IMR-90 (cell line): ENCODE measurements around the gene TRHDE. TPM values are rescaled to one million over a fixed set of nuclear protein-coding genes. Genes with fewer than 3 reads are reported as not detected.

Experiments used
- ATAC-seq: fragments of 200-7000 bp; cut with Tn5 transposase; 2 replicates; pipeline ENCODE4 v1.9.1; 2020; ENCODE audit warnings: low read depth, mild to moderate bottlenecking, moderate library complexity
- BruUV-seq: library from RNA; stranded (reverse); fragments of 400-500 nt; replicated peaks from 2 replicates; lab custom pipeline; 2021; lab: Mats Ljungman, UMichigan
- CTCF ChIA-PET: fragments of 300-600 bp; formaldehyde crosslinking; extraction: SDS; loops from one replicate; lab custom pipeline; 2021; ENCODE audit warnings: antibody characterized with exemption; lab: Yijun Ruan, JAX
- POLR2A ChIA-PET: fragments of 300-600 bp; sonication (Branson Sonifier 250); formaldehyde crosslinking; loops from one replicate; lab custom pipeline; 2022; ENCODE audit warnings: antibody characterized with exemption; ENCODE audit not compliant: unreplicated experiment; lab: Charles Lee
- DNase-seq: peaks from one replicate; pipeline ENCODE4 v3.0.0; 2013
- H2AFZ ChIP-seq: replicated peaks from 2 replicates; pipeline ENCODE3; 2013; ENCODE audit warnings: low read length, mild to moderate bottlenecking; ENCODE audit not compliant: poor library complexity
- H2AK5ac ChIP-seq: 2 replicates; pipeline ENCODE4 v1.6.1; 2013; ENCODE audit warnings: low read depth, low read length, inconsistent platforms
- H2AK9ac ChIP-seq: replicated peaks from 2 replicates; pipeline ENCODE3; 2013; ENCODE audit warnings: mild to moderate bottlenecking, low read depth, low read length, moderate library complexity; ENCODE audit not compliant: poor library complexity
- H2BK120ac ChIP-seq: 2 replicates; pipeline ENCODE4 v1.6.1; 2013; ENCODE audit warnings: low read depth, low read length, inconsistent platforms
- H2BK15ac ChIP-seq: 3 replicates; pipeline ENCODE4 v1.6.1; 2013; ENCODE audit warnings: low read depth, low read length, inconsistent platforms
- H2BK20ac ChIP-seq: 2 replicates; pipeline ENCODE4 v1.6.1; 2013; ENCODE audit warnings: low read depth, mild to moderate bottlenecking, inconsistent platforms, low read length, moderate library complexity
- H2BK5ac ChIP-seq: 2 replicates; pipeline ENCODE4 v1.6.1; 2013; ENCODE audit warnings: mild to moderate bottlenecking, low read depth, low read length, inconsistent platforms; ENCODE audit not compliant: poor library complexity, severe bottlenecking
- H3K14ac ChIP-seq: replicated peaks from 2 replicates; pipeline ENCODE4 v1.6.1; 2013; ENCODE audit warnings: low read depth, low read length, inconsistent platforms
- H3K18ac ChIP-seq: 2 replicates; pipeline ENCODE4 v1.6.1; 2013; ENCODE audit warnings: low read depth, low read length, control low read depth
- H3K23ac ChIP-seq: 2 replicates; pipeline ENCODE4 v1.6.1; 2013; ENCODE audit warnings: low read depth, low read length, inconsistent platforms
- H3K27ac ChIP-seq: 2 replicates; pipeline ENCODE4 v1.5.1; 2013; ENCODE audit warnings: mild to moderate bottlenecking, control low read depth, low read length; ENCODE audit not compliant: insufficient read depth
- H3K27me3 ChIP-seq: 2 replicates; pipeline ENCODE4 v1.6.1; 2013; ENCODE audit warnings: low read length; ENCODE audit not compliant: control insufficient read depth, insufficient read depth
- H3K36me3 ChIP-seq: 2 replicates; pipeline ENCODE4 v1.6.1; 2013; ENCODE audit warnings: low read length, mixed read lengths; ENCODE audit not compliant: control insufficient read depth, insufficient read depth
- H3K4ac ChIP-seq: 2 replicates; pipeline ENCODE4 v1.6.1; 2013; ENCODE audit warnings: low read depth, low read length, inconsistent platforms
- H3K4me1 ChIP-seq: 2 replicates; pipeline ENCODE4 v1.6.1; 2013; ENCODE audit warnings: low read length, mixed read lengths; ENCODE audit not compliant: control insufficient read depth, insufficient read depth
- H3K4me2 ChIP-seq: 2 replicates; pipeline ENCODE4 v1.6.1; 2013; ENCODE audit warnings: low read depth, mild to moderate bottlenecking, control low read depth, low read length, moderate library complexity
- H3K4me3 ChIP-seq: 2 replicates; pipeline ENCODE4 v1.5.1; 2013; ENCODE audit warnings: low read depth, mild to moderate bottlenecking, control low read depth, low read length, moderate library complexity; ENCODE audit not compliant: insufficient read depth
- H3K56ac ChIP-seq: 2 replicates; pipeline ENCODE4 v1.6.1; 2013; ENCODE audit warnings: low read length, inconsistent platforms; ENCODE audit not compliant: insufficient read depth; ENCODE audit errors: extremely low read depth
- H3K79me1 ChIP-seq, 2 experiments: 2 replicates each; pipeline ENCODE4 v1.6.1; 2013; ENCODE audit warnings: low read length in 2 of 2, inconsistent platforms in 1 of 2, low read depth in 1 of 2
- H3K9ac ChIP-seq: 2 replicates; pipeline ENCODE4 v1.6.1; 2013; ENCODE audit warnings: low read depth, low read length, control low read depth
- H3K9me1 ChIP-seq: 2 replicates; pipeline ENCODE4 v1.6.1; 2013; ENCODE audit warnings: low read length, inconsistent platforms; ENCODE audit not compliant: insufficient read depth
- H3K9me3 ChIP-seq: 2 replicates; pipeline ENCODE4 v1.6.1; 2013; ENCODE audit warnings: low read length; ENCODE audit not compliant: control insufficient read depth, insufficient read depth
- H4K20me1 ChIP-seq: 2 replicates; pipeline ENCODE4 v1.6.1; 2013; ENCODE audit warnings: low read length, inconsistent platforms; ENCODE audit not compliant: insufficient read depth
- H4K5ac ChIP-seq: 2 replicates; pipeline ENCODE4 v1.6.1; 2013; ENCODE audit warnings: mild to moderate bottlenecking, low read depth, low read length, control low read depth
- H4K8ac ChIP-seq, 2 experiments: 2 replicates each; pipeline ENCODE4 v1.6.1; 2013; ENCODE audit warnings: low read depth in 2 of 2, low read length in 2 of 2, control low read depth in 1 of 2, inconsistent platforms in 1 of 2
- H4K91ac ChIP-seq: 2 replicates; pipeline ENCODE4 v1.6.1; 2013; ENCODE audit warnings: low read depth, low read length, inconsistent platforms; ENCODE audit not compliant: insufficient read depth
- BHLHE40 ChIP-seq: fragments of 150-350 bp; IDR thresholded peaks from 2 replicates; pipeline ENCODE4 v1.6.1; 2016; ENCODE audit warnings: mild to moderate bottlenecking, low read depth, low read length
- CEBPB ChIP-seq: IDR thresholded peaks from 2 replicates; pipeline ENCODE4 v1.6.1; 2012; ENCODE audit warnings: low read depth, low read length, improper control_type of control experiment
- CHD1 ChIP-seq: IDR thresholded peaks from 2 replicates; pipeline ENCODE4 v1.6.1; 2012; ENCODE audit warnings: low read depth, low read length, improper control_type of control experiment
- CTCF ChIP-seq: conservative IDR thresholded peaks from 2 replicates; pipeline ENCODE4 v1.5.1; 2012; ENCODE audit warnings: mild to moderate bottlenecking, low read depth, low read length, improper control_type of control experiment
- ELK1 ChIP-seq: fragments of 150-350 bp; IDR thresholded peaks from 2 replicates; pipeline ENCODE4 v1.6.1; 2016; ENCODE audit warnings: low read depth, mild to moderate bottlenecking, low read length, moderate library complexity, borderline replicate concordance
- FOS ChIP-seq: fragments of 150-350 bp; IDR thresholded peaks from 2 replicates; pipeline ENCODE4 v1.6.1; 2016; ENCODE audit warnings: low read depth, low read length
- MAFK ChIP-seq: IDR thresholded peaks from 2 replicates; pipeline ENCODE4 v1.6.1; 2012; ENCODE audit warnings: low read depth, low read length, improper control_type of control experiment
- MAZ ChIP-seq: IDR thresholded peaks from 2 replicates; pipeline ENCODE4 v1.6.1; 2012; ENCODE audit warnings: low read depth, mild to moderate bottlenecking, low read length, improper control_type of control experiment, moderate library complexity, borderline replicate concordance
- MXI1 ChIP-seq: IDR thresholded peaks from 2 replicates; pipeline ENCODE4 v1.6.1; 2012; ENCODE audit warnings: low read depth, mild to moderate bottlenecking, low read length, moderate library complexity, borderline replicate concordance
- NFE2L2 ChIP-seq: fragments of 150-350 bp; IDR thresholded peaks from 2 replicates; pipeline ENCODE4 v1.6.1; 2016; ENCODE audit warnings: low read depth, mild to moderate bottlenecking, low read length
- POLR2A ChIP-seq: IDR thresholded peaks from 2 replicates; pipeline ENCODE4 v1.6.1; 2012; ENCODE audit warnings: mild to moderate bottlenecking, low read depth, low read length
- RAD21 ChIP-seq: IDR thresholded peaks from 2 replicates; pipeline ENCODE4 v1.6.1; 2012; ENCODE audit warnings: low read length, improper control_type of control experiment
- RCOR1 ChIP-seq: IDR thresholded peaks from 2 replicates; pipeline ENCODE4 v1.6.1; 2012; ENCODE audit warnings: mild to moderate bottlenecking, low read length, improper control_type of control experiment; ENCODE audit not compliant: insufficient replicate concordance
- RFX5 ChIP-seq: IDR thresholded peaks from 2 replicates; pipeline ENCODE4 v1.8.0; 2012; ENCODE audit warnings: low read depth, mild to moderate bottlenecking, low read length, moderate library complexity
- SMC3 ChIP-seq: fragments of 150-350 bp; IDR thresholded peaks from 2 replicates; pipeline ENCODE4 v1.6.1; 2016; ENCODE audit warnings: low read depth, mild to moderate bottlenecking, antibody characterized with exemption, low read length, moderate library complexity
- USF2 ChIP-seq: fragments of 150-350 bp; IDR thresholded peaks from 2 replicates; pipeline ENCODE4 v1.6.1; 2017; ENCODE audit warnings: mild to moderate bottlenecking, antibody characterized with exemption, low read length, low read depth
- WGBS, 2 experiments: methylation state at CpG; one replicate each; pipeline versions ENCODE4 v1.1.5 to v1.1.7; 2013; ENCODE audit warnings: missing lambda C conversion rate in 2 of 2; ENCODE audit not compliant: insufficient read length in 1 of 2; ENCODE audit errors: extremely low coverage in 2 of 2; 5-methylcytosine and 5-hydroxymethylcytosine counted together
- dilution Hi-C: fragments of 300-500 bp; cut with HindIII; formaldehyde crosslinking; loops from one replicate; pipeline ENCODE4 v1.14.3; 2018; ENCODE audit warnings: low sequenced_read_pairs; ENCODE audit not compliant: unreplicated experiment
- in situ Hi-C: fragments of 300-500 bp; cut with MboI; formaldehyde crosslinking; loops from 3 replicates; pipeline ENCODE4 v1.14.3; 2019; ENCODE audit warnings: low sequenced_read_pairs, inconsistent platforms, mixed read lengths
- intact Hi-C: fragments of 100-400 bp; cut with micrococcal nuclease; formaldehyde crosslinking; loops from 2 replicates; pipeline ENCODE4 v1.10.0; 2022
- polyA plus RNA-seq, 3 experiments: library from polyadenylated mRNA; depleted of rRNA; stranded (reverse); fragments of >200 nt; gene quantifications; 2 replicates each; pipeline ENCODE4 v1.2.3, GENCODE V29; 2012; ENCODE audit warnings: low replicate concordance in 1 of 3
- total RNA-seq: library from RNA; depleted of rRNA; stranded (reverse); fragments of >200 nt; gene quantifications from 2 replicates; pipeline ENCODE4 v1.2.3, GENCODE V29; 2012

The TRHDE gene
- total and polyA plus RNA-seq, 2 of the 4 experiments (the other 2 are of a cell fraction) = 33.7 to 65.1 TPM

- dilution Hi-C loops = no loop called here
- in situ Hi-C loops = no loop called here
- no peak overlapping the region for H2BK15ac ChIP-seq
These were observed 77.3 kb downstream of the TRHDE start for GRCh38 chr12:72349491-72349890.

More at GRCh38 chr12:72349491-72349890, 77.3 kb downstream of the TRHDE start:
- no peaks in the 10 kb centered on the region for H3K27me3 ChIP-seq
- H3K56ac ChIP-seq = no peak overlapping the region
- peaks cover 19 to 63% of the 10 kb centered on the region in 2 experiments for H3K79me1 ChIP-seq
- H3K36me3 ChIP-seq = no peaks in the 10 kb centered on the region; the same call in 1 of the 2 replicates
- no CpG with 5 or more reads among the region's 3 CpGs for WGBS, 2 experiments
- no peak overlapping the region for H4K91ac ChIP-seq
- TF ChIP-seq SMC3 (no peak), NFE2L2 (no peak), RCOR1 (no peak), CTCF (no peak), FOS (no peak), MAZ (no peak), RFX5 (no peak), RAD21 (no peak), POLR2A (no peak), MXI1 (no peak), CEBPB (no peak), CHD1 (no peak), ELK1 (no peak), MAFK (no peak), USF2 (no peak), BHLHE40 (no peak)
- H2BK20ac ChIP-seq = no peak overlapping the region
- ATAC-seq (no peak), DNase-seq (no peak)
- no peak overlapping the region for H3K27ac ChIP-seq
- H3K4me3 ChIP-seq = no peak overlapping the region
- H4K5ac ChIP-seq = no peak overlapping the region
- no peak overlapping the region for H3K4me2 ChIP-seq
- H2AK5ac ChIP-seq = no peak overlapping the region
- H3K18ac ChIP-seq = no peak overlapping the region
- intact Hi-C loops = loop anchor here (5.0 to 10.0 kb wide), 3 partner anchors 77 to 335 kb away; partner anchors contain the start of gene TRHDE
- no peak overlapping the region for H2BK5ac ChIP-seq
- ChIA-PET CTCF (no interaction called here), POLR2A (no interaction called here)
- H3K4me1 ChIP-seq = peaks cover 4% of the 10 kb centered on the region
- no peak overlapping the region for H3K4ac ChIP-seq
- H3K9me1 ChIP-seq = peaks cover 4% of the 10 kb centered on the region
- H2BK120ac ChIP-seq = no peak overlapping the region
- no peak overlapping the region for H3K9ac ChIP-seq
- no peak overlapping the region for H3K14ac ChIP-seq
- BruUV-seq = no TSS peak
- H4K20me1 ChIP-seq = 0 out of 2 replicates have a peak, but pooled peaks cover 7% of the 10 kb centered on the region
- no peak overlapping the region for H4K8ac ChIP-seq
- no peak overlapping the region for H2AK9ac ChIP-seq
- H3K9me3 ChIP-seq = no peaks in the 10 kb centered on the region
- no peak overlapping the region for H3K23ac ChIP-seq
- no peak overlapping the region for H2AFZ ChIP-seq
